ENCODE data around the gene MEPCE. TPM values are rescaled to one million over a fixed set of nuclear protein-coding genes. Genes with fewer than 3 reads are reported as not detected.

The MEPCE gene
- polyA plus RNA-seq, 1 experiment = 9.1 TPM

- Histone ChIP-seq H3K4me3 (ENCODE audit: low read depth, low read length) (no peak overlapping the region), H3K27me3 (ENCODE audit: control insufficient read depth, insufficient read depth, low read length) (peaks cover 25% of the 10 kb centered on the region), H3K27ac (ENCODE audit: low read depth, low read length) (no peak overlapping the region), H3K9me3 (ENCODE audit: control insufficient read depth, insufficient read depth, low read length) (no peaks in the 10 kb centered on the region)
- POLR2A ChIA-PET = interaction anchor here (1.1 kb wide), 1 partner anchor 22 kb away, joined by 3 read pairs; the partner anchor contains the start of gene ZCWPW1
- no peak for DNase-seq (ENCODE audit: low read depth, low spot score)
- CTCF ChIA-PET = interaction anchor here (0.5 to 3.0 kb wide), 17 partner anchors 9 to 283 kb away, joined by 3 to 13 read pairs (median 4); partner anchors contain the start of gene ZCWPW1
- TF ChIP-seq CTCF (IDR thresholded peaks at IDR 0.05; ENCODE audit: low read depth, low read length) = no peak
These were observed 22.9 kb upstream of the MEPCE start for GRCh38 chr7:100406767-100407166.

GRCh38 chr7:100407285-100408180 lies 22.1 kb upstream of the MEPCE start:
- no peaks in the 10 kb centered on the region for H3K9me3 ChIP-seq (ENCODE audit: control insufficient read depth, insufficient read depth, low read length)
- H3K4me3 ChIP-seq (ENCODE audit: low read depth, low read length) = no peak overlapping the region
- peak; percentile 41 for DNase-seq (ENCODE audit: low read depth, low spot score)
- CTCF ChIA-PET = interaction anchor here (0.5 to 3.0 kb wide), 29 partner anchors 8 to 283 kb away, joined by 3 to 13 read pairs (median 4); partner anchors contain the start of genes GAL3ST4 and ZCWPW1
- no peak overlapping the region for H3K27ac ChIP-seq (ENCODE audit: low read depth, low read length)
- POLR2A ChIA-PET = interaction anchor here (1.1 kb wide), 1 partner anchor 21 kb away, joined by 3 read pairs; the partner anchor contains the start of gene ZCWPW1
- peaks cover 29% of the 10 kb centered on the region for H3K27me3 ChIP-seq (ENCODE audit: control insufficient read depth, insufficient read depth, low read length)
- peak; percentile 83 for TF ChIP-seq CTCF (IDR thresholded peaks at IDR 0.05; ENCODE audit: low read depth, low read length)

GRCh38 chr7:100411101-100411500 lies 18.5 kb upstream of the MEPCE start:
- ChIA-PET POLR2A (interaction anchor here (1.1 kb wide), 1 partner anchor 17 kb away, joined by 5 read pairs; no protein-coding TSS in a partner anchor), CTCF (no interaction called here)
- peaks cover 19% of the 10 kb centered on the region for H3K27me3 ChIP-seq (ENCODE audit: control insufficient read depth, insufficient read depth, low read length)
- H3K9me3 ChIP-seq (ENCODE audit: control insufficient read depth, insufficient read depth, low read length) = no peaks in the 10 kb centered on the region
- H3K4me3 ChIP-seq (ENCODE audit: low read depth, low read length) = no peak overlapping the region
- no peak for TF ChIP-seq CTCF (IDR thresholded peaks at IDR 0.05; ENCODE audit: low read depth, low read length)
- no peak for DNase-seq (ENCODE audit: low read depth, low spot score)
- H3K27ac ChIP-seq (ENCODE audit: low read depth, low read length) = no peak overlapping the region

GRCh38 chr7:100413346-100413745 lies 16.3 kb upstream of the MEPCE start:
- POLR2A ChIA-PET = no interaction called here
- Histone ChIP-seq H3K9me3 (ENCODE audit: control insufficient read depth, insufficient read depth, low read length) (no peaks in the 10 kb centered on the region), H3K27me3 (ENCODE audit: control insufficient read depth, insufficient read depth, low read length) (peaks cover 16% of the 10 kb centered on the region), H3K27ac (ENCODE audit: low read depth, low read length) (no peak overlapping the region), H3K4me3 (ENCODE audit: low read depth, low read length) (no peak overlapping the region)
- no peak for TF ChIP-seq CTCF (IDR thresholded peaks at IDR 0.05; ENCODE audit: low read depth, low read length)
- DNase-seq (ENCODE audit: low read depth, low spot score) = no peak
- CTCF ChIA-PET = no interaction called here

- no peak for TF ChIP-seq CTCF (IDR thresholded peaks at IDR 0.05; ENCODE audit: low read depth, low read length)
- ChIA-PET POLR2A (no interaction called here), CTCF (interaction anchor here (0.5 kb wide), 1 partner anchor 27 kb away, joined by 7 read pairs; no protein-coding TSS in a partner anchor)
- no peaks in the 10 kb centered on the region for H3K9me3 ChIP-seq (ENCODE audit: control insufficient read depth, insufficient read depth, low read length)
- H3K4me3 ChIP-seq (ENCODE audit: low read depth, low read length) = no peak overlapping the region
- peaks cover 16% of the 10 kb centered on the region for H3K27me3 ChIP-seq (ENCODE audit: control insufficient read depth, insufficient read depth, low read length)
- no peak for DNase-seq (ENCODE audit: low read depth, low spot score)
- H3K27ac ChIP-seq (ENCODE audit: low read depth, low read length) = no peak overlapping the region
These were observed 15.7 kb upstream of the MEPCE start for GRCh38 chr7:100413889-100414288.
